ENCODE data around the gene TERT.

TERT gene

GRCh38 chr5:1317921-1318565, 23.2 kb upstream of the TERT start:
- no peak for DNase-seq

DNA sequence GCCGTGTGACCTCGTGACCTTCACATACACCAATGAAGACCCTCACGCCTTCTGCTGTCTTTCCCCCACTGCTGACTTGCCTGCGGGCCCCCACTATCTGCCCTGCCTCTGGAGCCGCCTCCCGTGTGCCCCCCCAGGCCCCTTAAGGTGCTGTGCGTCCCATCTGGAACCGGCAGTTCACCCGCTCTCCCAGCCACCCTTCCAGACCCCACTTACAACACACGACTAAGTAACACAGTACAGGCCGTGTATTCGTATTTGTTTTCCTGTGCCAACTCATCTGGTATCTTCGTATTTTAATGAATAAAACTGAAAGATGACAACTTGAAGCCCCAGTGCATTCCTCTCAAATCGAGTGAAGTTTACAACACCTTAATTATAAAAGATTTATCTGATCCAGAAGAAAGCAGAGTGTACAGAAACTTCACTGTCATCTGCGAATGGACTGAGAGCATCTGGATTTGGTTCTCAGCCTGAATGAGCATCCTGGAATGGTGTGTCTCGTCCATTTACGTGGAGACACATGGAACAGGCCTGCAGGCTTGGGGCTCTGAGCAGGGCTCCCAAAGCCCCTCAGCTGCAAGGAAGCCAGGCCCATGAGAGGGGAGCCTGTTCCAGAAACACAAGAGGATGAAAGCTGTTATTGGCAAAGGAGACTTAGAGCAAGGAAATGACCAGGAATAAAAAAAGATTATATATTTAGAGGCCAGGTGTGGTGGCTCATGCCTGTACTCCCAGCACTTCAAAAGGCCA, 21.9 kb upstream of the TERT start:
- DNase-seq = no peak

GRCh38 chr5:1315709-1316587, 21.1 kb upstream of the TERT start:
- DNase-seq = peak; percentile 59

- no peak for DNase-seq
Measured at GRCh38 chr5:1315018-1315708, 20.3 kb upstream of the TERT start.

- DNase-seq = no peak
Measured at GRCh38 chr5:1314564-1314982, 19.7 kb upstream of the TERT start.

GRCh38 chr5:1312993-1313833, 18.3 kb upstream of the TERT start:
- peak; percentile 81 for DNase-seq

DNA sequence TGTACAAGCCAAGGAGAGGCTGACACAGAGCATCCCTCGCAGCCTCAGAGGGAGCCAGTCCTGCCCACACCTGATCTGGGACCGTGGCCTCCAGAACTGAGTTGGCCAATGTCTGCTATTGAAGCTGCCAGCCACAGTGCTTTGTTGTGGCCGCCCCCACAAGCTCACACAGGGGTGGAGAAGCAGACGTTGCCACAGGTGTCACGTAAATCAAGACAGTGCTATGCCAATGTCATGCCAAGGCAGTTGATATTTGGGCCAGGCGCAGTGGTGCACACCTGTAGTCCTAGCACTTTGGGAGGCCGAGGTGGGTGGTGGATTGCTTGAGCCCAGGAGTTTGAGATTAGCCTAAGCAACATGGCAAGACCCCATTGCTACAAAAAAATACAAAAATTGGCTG, 17.3 kb upstream of the TERT start:
- no peak for DNase-seq

DNA sequence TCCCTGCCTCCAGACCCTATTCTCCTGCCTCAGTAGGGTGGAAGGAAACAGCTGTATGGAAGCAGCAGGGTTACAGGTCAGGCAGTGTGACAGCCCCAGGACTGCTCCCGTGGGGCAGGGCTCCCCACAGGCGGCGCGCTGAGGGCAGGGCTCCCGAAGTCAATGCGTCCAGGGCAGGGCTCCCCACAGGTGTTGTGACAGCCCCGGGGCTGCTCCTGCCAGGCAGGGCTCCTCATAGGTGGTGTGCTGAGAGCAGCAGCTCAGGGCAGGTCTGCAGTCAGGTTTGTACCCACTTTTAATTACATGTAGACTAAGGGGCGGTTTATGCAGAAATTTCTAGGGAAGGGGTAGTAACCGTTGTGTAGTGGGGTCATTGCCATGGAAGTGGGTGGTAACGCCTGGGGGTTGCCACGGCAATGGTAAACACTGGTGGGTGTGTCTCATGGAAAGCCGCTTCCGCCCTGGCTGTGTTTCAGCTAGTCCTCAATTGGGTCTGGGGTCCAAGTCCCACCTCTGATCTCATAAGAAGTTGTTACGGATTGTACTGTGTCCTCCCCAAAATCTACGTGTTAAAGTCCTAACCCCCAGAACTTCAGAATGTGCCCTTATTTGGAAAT, 16.7 kb upstream of the TERT start:
- DNase-seq = no peak

DNA sequence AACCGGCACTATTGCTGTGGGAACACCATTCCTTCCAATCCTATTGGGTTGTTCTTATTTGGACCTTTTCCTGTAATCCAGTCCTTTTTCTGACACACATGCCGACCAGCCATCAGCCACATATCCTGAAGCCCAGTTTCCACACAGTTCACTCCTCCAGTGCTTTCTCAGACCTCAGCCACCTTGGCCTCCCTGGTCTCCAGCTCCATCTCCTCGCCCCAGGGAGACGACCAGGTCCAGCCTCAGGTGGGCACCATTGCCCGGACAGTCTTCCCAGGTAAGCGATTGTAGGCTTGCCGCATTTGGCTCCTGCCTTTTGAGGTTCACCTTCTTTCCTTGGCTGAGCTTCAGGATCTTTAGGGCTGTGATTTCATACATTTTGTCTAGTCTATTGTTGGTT, 15.2 kb upstream of the TERT start:
- DNase-seq = no peak

DNA sequence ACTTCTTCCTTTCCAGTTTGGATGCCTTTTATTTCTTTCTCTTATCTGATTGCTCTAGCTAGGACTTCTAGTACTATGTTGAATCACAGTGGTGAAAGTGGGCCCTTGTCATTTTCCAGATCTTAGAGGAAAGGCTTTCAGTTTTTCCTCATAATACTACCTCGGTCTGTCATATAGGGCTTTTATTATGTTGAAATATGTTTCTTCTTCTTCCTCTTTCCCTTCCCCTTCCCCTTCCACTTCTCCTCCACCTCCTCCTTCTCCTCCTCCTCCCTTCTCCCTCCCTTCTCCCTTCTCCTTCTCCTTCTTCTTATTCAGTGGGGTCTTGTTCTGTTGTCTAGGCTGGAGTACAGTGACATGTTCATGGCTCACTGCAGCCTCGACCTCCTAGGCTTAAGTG, 9.2 kb upstream of the TERT start:
- no peak for DNase-seq

GRCh38 chr5:1302258-1302657, 7.4 kb upstream of the TERT start:
- DNase-seq = no peak

DNA sequence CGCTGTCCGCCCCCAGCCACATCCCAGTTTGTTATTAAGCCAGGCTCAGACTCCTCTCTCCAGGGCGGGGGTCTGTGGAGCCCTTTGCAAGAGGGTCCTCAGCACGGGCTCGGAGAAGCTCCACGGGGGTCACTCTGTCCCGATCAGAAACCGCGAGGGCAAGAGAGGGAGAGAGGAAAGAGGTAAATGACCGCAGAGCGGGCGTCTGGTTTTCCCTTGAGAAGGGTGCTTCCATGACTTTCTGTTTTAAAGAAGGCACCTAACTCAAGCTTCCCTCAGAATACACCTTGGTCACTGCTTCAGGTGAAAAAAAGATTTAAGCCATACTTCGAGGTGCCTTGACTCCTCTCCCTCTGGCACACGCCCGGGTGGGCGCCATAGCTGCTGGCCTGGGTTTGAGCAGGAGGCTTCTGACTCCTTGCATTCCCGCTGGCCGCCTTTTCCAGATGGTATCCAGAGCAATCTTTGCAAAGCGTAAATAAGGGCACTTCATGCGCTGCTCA, 5.8 kb upstream of the TERT start:
- DNase-seq = no peak

DNA sequence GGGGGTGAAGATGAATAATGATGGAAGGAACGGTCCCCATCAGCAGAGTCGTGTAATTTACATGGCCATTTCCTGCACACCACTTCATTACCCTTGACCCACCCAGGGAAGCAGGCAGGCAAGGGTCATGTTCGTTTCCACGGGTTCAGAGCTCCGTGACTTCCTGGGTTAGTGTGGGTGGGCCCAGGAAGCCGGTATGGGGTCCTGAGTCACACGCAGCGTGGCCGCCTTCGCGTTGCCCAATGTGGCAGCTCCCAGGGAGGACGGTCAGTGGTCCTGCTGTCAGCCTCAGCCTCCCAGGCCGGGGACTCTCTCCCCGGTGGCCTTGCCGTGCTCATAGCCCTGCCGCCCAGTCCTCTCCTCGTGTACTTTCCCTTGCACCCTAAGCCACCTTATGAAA, 5.1 kb upstream of the TERT start:
- DNase-seq = no peak

DNA sequence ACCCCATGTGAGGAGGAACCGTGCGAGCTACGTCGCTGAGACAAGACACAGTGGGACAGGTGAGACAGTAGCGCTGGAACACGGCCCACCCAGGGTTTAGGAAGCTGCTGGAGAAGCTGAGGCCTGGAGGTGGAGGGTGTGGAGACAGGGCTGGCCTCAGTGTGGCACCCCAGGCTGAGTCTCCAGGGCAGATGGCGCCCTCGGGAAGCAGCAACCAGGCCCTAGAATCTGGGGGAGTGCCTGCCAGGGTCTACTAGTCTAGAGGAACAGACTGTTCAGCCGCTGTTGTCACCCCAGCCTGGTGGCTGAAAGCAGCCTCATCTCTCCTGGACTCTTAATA, 4.6 kb upstream of the TERT start:
- no peak for DNase-seq

DNA sequence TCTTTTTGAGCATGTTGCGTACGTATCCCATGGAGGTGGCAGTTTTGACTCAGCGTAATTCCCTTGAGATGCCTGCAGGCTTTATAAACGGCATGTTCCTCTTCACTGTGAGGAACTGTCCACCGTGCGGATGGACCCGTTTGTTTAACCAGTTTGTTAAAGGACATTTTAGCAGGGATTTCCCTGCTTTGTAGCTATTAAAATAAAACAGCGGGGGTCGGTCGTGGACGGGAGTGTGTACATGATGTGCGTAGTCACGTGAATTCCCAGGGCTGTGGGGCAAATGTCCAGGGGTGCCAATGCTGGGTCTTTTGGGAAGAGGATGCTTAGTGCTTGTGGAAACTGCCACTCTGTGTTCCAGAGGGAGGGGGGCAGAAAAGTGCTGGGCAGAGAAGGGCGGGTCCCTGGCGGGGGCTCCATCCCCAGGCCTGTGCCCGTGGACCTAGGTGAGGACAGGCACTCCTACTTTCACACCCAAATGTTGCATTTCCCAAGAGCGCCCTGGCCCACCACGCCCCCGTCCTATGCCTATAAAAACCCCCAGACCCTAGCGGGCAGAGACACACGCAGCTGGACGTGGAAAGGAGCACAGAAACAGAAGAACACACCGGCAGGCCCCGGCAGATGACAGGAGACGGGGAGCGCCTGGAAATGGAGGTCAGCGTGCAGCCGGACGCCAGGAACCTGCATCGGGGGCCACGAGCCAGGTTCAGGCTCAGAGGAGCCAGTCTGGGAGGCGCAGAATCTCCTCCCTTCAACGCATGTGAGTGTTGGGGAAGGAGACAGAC, 4.0 kb upstream of the TERT start:
- DNase-seq = no peak

DNA sequence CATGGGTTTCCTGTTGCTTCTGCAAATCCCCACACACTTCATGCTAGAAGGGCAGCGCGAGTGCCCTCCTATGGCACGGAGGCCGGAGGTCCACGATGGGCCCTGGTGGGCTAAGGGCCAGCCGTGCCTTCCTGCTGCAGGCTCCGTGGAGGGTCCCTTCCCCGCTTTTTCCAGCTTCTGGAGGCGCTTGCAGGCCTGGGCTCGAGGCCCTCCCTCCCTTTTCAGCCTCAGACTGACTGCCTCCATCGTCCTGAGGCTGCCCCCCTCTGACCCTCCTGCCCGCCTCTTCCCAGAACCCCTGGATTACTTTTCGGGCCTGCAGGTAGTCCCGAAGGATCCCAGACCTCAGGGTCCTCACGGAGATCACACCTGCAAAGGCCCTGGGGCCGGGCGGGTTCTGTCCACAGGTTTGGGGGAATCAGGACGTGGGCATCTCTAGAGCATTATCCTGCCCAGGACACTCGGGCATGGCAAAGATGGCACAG, 3.2 kb upstream of the TERT start:
- no peak for DNase-seq

DNA sequence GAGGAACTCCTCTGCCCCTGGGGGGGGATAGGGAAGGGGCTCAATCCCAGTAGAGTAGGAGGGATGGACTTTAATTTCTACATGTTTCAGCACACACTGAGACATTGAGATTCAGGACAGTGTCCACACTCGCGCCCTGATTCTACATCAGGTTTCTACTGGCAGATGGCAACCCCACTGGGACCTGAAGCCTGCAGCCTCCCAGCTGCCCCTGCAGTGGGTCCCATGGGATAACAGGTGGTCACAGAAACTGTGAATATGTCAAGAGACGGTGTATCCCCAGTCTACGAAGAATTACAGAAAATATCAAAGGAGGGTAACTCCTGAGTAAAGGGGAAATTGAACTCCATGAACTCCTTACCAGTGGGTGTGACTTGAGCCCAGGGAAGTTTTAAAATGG, 2.4 kb upstream of the TERT start:
- no peak for DNase-seq

DNA sequence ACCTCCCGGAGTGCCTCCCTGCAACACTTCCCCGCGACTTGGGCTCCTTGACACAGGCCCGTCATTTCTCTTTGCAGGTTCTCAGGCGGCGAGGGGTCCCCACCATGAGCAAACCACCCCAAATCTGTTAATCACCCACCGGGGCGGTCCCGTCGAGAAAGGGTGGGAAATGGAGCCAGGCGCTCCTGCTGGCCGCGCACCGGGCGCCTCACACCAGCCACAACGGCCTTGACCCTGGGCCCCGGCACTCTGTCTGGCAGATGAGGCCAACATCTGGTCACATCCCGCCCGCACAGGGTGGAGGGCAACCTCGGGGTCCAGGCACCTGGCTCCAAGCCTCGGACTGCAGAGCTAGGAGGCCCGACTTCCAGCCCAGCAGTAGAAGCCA, 776 bp upstream of the TERT start:
- DNase-seq = no peak

GRCh38 chr5:1294206-1294834, 548 bp downstream of the TERT start:
- peak; percentile 33 for DNase-seq

Measured in hematopoietic multipotent progenitor cell treated with erythropoietin and hydrocortisone succinate and interleukin-3 and kit ligand, for 4 days (in vitro differentiated cells).